ENCODE results near the gene CLMP. TPM values are rescaled to one million over a fixed set of nuclear protein-coding genes. Genes with fewer than 3 reads are reported as not detected.

The CLMP gene
- total RNA-seq, 1 experiment from 2014 or later, result 3.2 TPM

DNA sequence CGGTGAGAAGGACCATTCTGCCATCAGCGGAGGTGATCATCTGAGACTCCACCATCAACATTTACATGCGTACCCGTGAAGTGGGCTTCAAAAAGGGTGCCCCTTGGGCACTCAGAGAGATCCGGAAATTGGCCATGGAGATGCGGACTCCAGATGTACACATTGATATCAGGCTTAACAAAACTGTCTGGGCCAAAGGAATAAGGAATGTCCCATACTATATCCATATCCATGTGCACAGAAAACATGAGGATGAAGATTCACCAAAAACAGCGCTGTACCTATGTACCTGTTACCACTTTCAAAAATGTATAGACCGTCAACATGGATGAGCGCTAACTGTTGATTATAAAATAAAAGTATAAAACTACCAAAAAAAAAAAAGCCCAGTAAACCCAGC lies 143.9 kb downstream of the CLMP start:
- intact Hi-C loops (cut with micrococcal nuclease), result loop anchor here (5.0 to 10.0 kb wide), 2 partner anchors 136 to 469 kb away; no protein-coding TSS in a partner anchor
- ChIA-PET CTCF (interaction anchor here (0.7 to 1.2 kb wide), 2 partner anchors 28 to 188 kb away, joined by 3 read pairs; no protein-coding TSS in a partner anchor), RAD21 (ENCODE audit: low non-redundant PET in 1 of 2, low total read pairs in 2 of 2, uncharacterized antibody in 2 of 2, unreplicated experiment in 2 of 2) (no interaction called here), POLR2A (no interaction called here)
- no peaks in the 10 kb centered on the region for H3K9me2 ChIP-seq (ENCODE audit: insufficient read depth)
- DNase-seq (ENCODE audit: low read depth, low spot score) (no peak), ATAC-seq (no peak)
- H3K4me1 ChIP-seq (ENCODE audit: control insufficient read depth in 1 of 2, insufficient read depth in 2 of 2, low read length in 2 of 2), result no peaks in the 10 kb centered on the region
- H3K4me3 ChIP-seq (replicated peaks in 1 of 2; ENCODE audit: low read depth in 1 of 2, low read length in 2 of 2), result no peak overlapping the region
- TF ChIP-seq SIN3A (IDR thresholded peaks at IDR 0.05; ENCODE audit: low read depth) (no peak), ZNF274 (IDR thresholded peaks at IDR 0.05; ENCODE audit: low read depth, low read length) (no peak), ZFX (IDR thresholded peaks at IDR 0.05) (no peak), JUND (IDR thresholded peaks at IDR 0.05) (no peak)
- TF ChIP-seq, protein P1, sequence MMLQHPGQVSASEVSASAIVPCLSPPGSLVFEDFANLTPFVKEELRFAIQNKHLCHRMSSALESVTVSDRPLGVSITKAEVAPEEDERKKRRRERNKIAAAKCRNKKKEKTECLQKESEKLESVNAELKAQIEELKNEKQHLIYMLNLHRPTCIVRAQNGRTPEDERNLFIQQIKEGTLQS (IDR thresholded peaks at IDR 0.05), result no peak
- TF ChIP-seq, protein P2, sequence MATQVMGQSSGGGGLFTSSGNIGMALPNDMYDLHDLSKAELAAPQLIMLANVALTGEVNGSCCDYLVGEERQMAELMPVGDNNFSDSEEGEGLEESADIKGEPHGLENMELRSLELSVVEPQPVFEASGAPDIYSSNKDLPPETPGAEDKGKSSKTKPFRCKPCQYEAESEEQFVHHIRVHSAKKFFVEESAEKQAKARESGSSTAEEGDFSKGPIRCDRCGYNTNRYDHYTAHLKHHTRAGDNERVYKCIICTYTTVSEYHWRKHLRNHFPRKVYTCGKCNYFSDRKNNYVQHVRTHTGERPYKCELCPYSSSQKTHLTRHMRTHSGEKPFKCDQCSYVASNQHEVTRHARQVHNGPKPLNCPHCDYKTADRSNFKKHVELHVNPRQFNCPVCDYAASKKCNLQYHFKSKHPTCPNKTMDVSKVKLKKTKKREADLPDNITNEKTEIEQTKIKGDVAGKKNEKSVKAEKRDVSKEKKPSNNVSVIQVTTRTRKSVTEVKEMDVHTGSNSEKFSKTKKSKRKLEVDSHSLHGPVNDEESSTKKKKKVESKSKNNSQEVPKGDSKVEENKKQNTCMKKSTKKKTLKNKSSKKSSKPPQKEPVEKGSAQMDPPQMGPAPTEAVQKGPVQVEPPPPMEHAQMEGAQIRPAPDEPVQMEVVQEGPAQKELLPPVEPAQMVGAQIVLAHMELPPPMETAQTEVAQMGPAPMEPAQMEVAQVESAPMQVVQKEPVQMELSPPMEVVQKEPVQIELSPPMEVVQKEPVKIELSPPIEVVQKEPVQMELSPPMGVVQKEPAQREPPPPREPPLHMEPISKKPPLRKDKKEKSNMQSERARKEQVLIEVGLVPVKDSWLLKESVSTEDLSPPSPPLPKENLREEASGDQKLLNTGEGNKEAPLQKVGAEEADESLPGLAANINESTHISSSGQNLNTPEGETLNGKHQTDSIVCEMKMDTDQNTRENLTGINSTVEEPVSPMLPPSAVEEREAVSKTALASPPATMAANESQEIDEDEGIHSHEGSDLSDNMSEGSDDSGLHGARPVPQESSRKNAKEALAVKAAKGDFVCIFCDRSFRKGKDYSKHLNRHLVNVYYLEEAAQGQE (IDR thresholded peaks at IDR 0.05; ENCODE audit: low read depth), result no peak
- H3K4me2 ChIP-seq (ENCODE audit: low read length), result no peak overlapping the region
- BruUV-seq (replicated peaks), result no TSS peak
- peaks cover under 1 to 9% of the 10 kb centered on the region in 2 experiments; a peak in 2 of 4 replicates for H3K36me3 ChIP-seq (ENCODE audit: control insufficient read depth in 1 of 2, insufficient read depth in 2 of 2, low read length in 2 of 2)
- H3K27ac ChIP-seq (ENCODE audit: low read depth, low read length), result no peak overlapping the region
- peaks cover 12% of the 10 kb centered on the region; the same call in 1 of the 2 replicates for H4K20me1 ChIP-seq (ENCODE audit: insufficient read depth)
- H3K79me2 ChIP-seq (ENCODE audit: insufficient read depth, low read length), result no peaks in the 10 kb centered on the region
- H3K9me3 ChIP-seq (ENCODE audit: control insufficient read depth in 1 of 2, insufficient read depth in 1 of 2, low read depth in 1 of 2, low read length in 2 of 2), result no peaks in the 10 kb centered on the region
- H3K27me3 ChIP-seq (ENCODE audit: insufficient read depth, low read length), result no peaks in the 10 kb centered on the region
- H2AFZ ChIP-seq (ENCODE audit: low read depth, low read length, poor library complexity, severe bottlenecking), result no peak overlapping the region
- no peak overlapping the region for H3K9ac ChIP-seq (ENCODE audit: low read length)

DNA sequence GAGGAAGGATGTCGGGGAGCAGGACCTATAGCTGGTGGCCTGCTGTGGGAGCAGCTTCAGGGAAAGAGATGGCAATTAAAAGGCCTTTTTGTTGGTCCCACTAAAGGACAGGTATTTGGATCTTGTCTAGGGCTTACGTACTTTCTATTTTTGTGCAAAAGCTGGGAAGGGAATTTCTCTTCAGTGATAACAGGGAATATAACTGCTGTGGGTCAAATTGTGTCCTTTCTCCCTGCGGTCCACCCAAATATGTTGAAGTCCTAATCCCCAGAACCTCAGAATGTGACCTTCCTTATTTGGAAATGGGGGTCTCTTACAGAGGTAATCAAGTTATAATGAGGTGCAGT lies 147.1 kb downstream of the CLMP start:
- H3K9me2 ChIP-seq (ENCODE audit: insufficient read depth), result no peaks in the 10 kb centered on the region
- no TSS peak for BruUV-seq (replicated peaks)
- H3K4me2 ChIP-seq (ENCODE audit: low read length), result no peak overlapping the region
- no peak overlapping the region for H3K27ac ChIP-seq (ENCODE audit: low read depth, low read length)
- H2AFZ ChIP-seq (ENCODE audit: low read depth, low read length, poor library complexity, severe bottlenecking), result no peak overlapping the region
- no peak for DNase-seq (ENCODE audit: low read depth, low spot score)
- ChIA-PET RAD21 (ENCODE audit: low non-redundant PET in 1 of 2, low total read pairs in 2 of 2, uncharacterized antibody in 2 of 2, unreplicated experiment in 2 of 2) (no interaction called here), CTCF (interaction anchor here (1.0 to 1.3 kb wide), 2 partner anchors 25 to 27 kb away, joined by 3 to 4 read pairs; no protein-coding TSS in a partner anchor), POLR2A (interaction anchor here (1.0 to 1.9 kb wide), 2 partner anchors 9 to 14 kb away, joined by 5 to 9 read pairs; partner anchors contain the start of gene HSPA8)
- no peaks in the 10 kb centered on the region for H3K36me3 ChIP-seq (ENCODE audit: control insufficient read depth in 1 of 2, insufficient read depth in 2 of 2, low read length in 2 of 2)
- no peak overlapping the region for H3K9ac ChIP-seq (ENCODE audit: low read length)
- intact Hi-C loops (cut with micrococcal nuclease), result no loop called here
- H3K9me3 ChIP-seq (ENCODE audit: control insufficient read depth in 1 of 2, insufficient read depth in 1 of 2, low read depth in 1 of 2, low read length in 2 of 2), result no peaks in the 10 kb centered on the region
- H3K4me3 ChIP-seq (replicated peaks in 1 of 2; ENCODE audit: low read depth in 1 of 2, low read length in 2 of 2), result no peak overlapping the region
- H4K20me1 ChIP-seq (ENCODE audit: insufficient read depth), result no peaks in the 10 kb centered on the region
- H3K79me2 ChIP-seq (ENCODE audit: insufficient read depth, low read length), result no peaks in the 10 kb centered on the region
- ATAC-seq, result no peak
- H3K4me1 ChIP-seq (ENCODE audit: control insufficient read depth in 1 of 2, insufficient read depth in 2 of 2, low read length in 2 of 2), result no peaks in the 10 kb centered on the region
- no peaks in the 10 kb centered on the region for H3K27me3 ChIP-seq (ENCODE audit: insufficient read depth, low read length)
- no peak for TF ChIP-seq POLR2A (IDR thresholded peaks at IDR 0.05; ENCODE audit: borderline replicate concordance, extremely low read depth, insufficient read depth, insufficient read length)
- TF ChIP-seq, protein P1 (IDR thresholded peaks at IDR 0.05), result no peak
- TF ChIP-seq SIN3A (IDR thresholded peaks at IDR 0.05; ENCODE audit: low read depth), result no peak
- TF ChIP-seq EZH2 (IDR thresholded peaks at IDR 0.05), result no peak
- TF ChIP-seq TCF7L2 (IDR thresholded peaks at IDR 0.05; ENCODE audit: borderline replicate concordance, extremely low read depth, insufficient read depth, insufficient read length), result no peak
- no peak for TF ChIP-seq RAD21 (IDR thresholded peaks at IDR 0.05; ENCODE audit: low read depth)
- TF ChIP-seq, protein P3, sequence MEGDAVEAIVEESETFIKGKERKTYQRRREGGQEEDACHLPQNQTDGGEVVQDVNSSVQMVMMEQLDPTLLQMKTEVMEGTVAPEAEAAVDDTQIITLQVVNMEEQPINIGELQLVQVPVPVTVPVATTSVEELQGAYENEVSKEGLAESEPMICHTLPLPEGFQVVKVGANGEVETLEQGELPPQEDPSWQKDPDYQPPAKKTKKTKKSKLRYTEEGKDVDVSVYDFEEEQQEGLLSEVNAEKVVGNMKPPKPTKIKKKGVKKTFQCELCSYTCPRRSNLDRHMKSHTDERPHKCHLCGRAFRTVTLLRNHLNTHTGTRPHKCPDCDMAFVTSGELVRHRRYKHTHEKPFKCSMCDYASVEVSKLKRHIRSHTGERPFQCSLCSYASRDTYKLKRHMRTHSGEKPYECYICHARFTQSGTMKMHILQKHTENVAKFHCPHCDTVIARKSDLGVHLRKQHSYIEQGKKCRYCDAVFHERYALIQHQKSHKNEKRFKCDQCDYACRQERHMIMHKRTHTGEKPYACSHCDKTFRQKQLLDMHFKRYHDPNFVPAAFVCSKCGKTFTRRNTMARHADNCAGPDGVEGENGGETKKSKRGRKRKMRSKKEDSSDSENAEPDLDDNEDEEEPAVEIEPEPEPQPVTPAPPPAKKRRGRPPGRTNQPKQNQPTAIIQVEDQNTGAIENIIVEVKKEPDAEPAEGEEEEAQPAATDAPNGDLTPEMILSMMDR (IDR thresholded peaks at IDR 0.05 in 2 of 3, conservative IDR thresholded peaks at IDR 0.05 in 1 of 3; ENCODE audit: borderline replicate concordance in 1 of 3, insufficient read depth in 1 of 3, low read depth in 2 of 3, low read length in 2 of 3), result no peak
- TF ChIP-seq JUND (IDR thresholded peaks at IDR 0.05), result no peak
- TF ChIP-seq POLR2AphosphoS5 (IDR thresholded peaks at IDR 0.05; ENCODE audit: low read depth, low read length), result no peak

Data from HCT116 (cell line).